OCI-LY7 (cell line): ENCODE results near the gene ST6GALNAC5.

Experiments
- CTCF ChIP-seq: fragments of 200-600 bp; sonication (generic); conservative IDR thresholded peaks from 2 replicates; pipeline ENCODE4 v1.5.1; 2014; ENCODE audit warnings: mild to moderate bottlenecking, antibody characterized with exemption, low read length, moderate library complexity, mixed read lengths
- EZH2phosphoT487 ChIP-seq: fragments of 200-600 bp; sonication (generic); IDR thresholded peaks from 2 replicates; pipeline ENCODE4 v1.6.1; 2018; ENCODE audit warnings: low read depth, borderline replicate concordance, mild to moderate bottlenecking, mixed run types, antibody characterized with exemption, low read length, moderate library complexity, mixed read lengths

- TF ChIP-seq CTCF (no peak), EZH2phosphoT487 (no peak)
Measured at GRCh38 chr1:77047575-77047974, 180.3 kb downstream of the ST6GALNAC5 start.
